HFF-Myc (cell line): ENCODE results near the gene IQCB1.

Source experiments
- DNase-seq: peaks from one replicate; pipeline ENCODE4 v3.0.0-alpha.2; 2011; ENCODE audit warnings: low read depth; ENCODE audit errors: extremely low read depth
- H3K4me3 ChIP-seq: replicated peaks from 2 replicates; pipeline ENCODE4 v1.5.1; 2011; ENCODE audit warnings: low read depth, mild to moderate bottlenecking, control low read depth, low read length
- TF ChIP-seq, protein P1 (sequence below): IDR thresholded peaks from 2 replicates; pipeline ENCODE4 v1.5.1; 2012; ENCODE audit warnings: mild to moderate bottlenecking, low read depth, low read length, control low read depth; ENCODE audit errors: missing control alignments

Gene IQCB1

DNA sequence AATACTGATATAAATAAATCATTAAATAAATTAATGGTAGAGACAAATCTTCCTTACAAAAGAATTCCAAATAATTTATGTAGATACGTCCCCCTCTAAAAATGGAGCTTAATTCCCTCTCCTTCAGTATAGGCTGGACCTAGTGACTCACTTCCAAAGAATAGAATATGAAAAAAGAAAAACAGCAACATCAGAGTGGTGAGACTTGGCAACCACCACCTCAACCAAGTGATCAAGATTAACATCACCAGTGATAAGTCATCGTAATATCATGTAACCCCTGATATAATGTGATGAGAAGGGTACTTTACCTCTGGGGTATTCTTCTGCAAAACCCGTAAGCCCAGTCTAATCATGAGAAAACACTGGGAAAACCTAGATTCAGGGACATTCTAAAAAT, 98.7 kb downstream of the IQCB1 start:
- TF ChIP-seq, protein P1, sequence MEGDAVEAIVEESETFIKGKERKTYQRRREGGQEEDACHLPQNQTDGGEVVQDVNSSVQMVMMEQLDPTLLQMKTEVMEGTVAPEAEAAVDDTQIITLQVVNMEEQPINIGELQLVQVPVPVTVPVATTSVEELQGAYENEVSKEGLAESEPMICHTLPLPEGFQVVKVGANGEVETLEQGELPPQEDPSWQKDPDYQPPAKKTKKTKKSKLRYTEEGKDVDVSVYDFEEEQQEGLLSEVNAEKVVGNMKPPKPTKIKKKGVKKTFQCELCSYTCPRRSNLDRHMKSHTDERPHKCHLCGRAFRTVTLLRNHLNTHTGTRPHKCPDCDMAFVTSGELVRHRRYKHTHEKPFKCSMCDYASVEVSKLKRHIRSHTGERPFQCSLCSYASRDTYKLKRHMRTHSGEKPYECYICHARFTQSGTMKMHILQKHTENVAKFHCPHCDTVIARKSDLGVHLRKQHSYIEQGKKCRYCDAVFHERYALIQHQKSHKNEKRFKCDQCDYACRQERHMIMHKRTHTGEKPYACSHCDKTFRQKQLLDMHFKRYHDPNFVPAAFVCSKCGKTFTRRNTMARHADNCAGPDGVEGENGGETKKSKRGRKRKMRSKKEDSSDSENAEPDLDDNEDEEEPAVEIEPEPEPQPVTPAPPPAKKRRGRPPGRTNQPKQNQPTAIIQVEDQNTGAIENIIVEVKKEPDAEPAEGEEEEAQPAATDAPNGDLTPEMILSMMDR = no peak
- DNase-seq = no peak
- no peak overlapping the region for H3K4me3 ChIP-seq

DNA sequence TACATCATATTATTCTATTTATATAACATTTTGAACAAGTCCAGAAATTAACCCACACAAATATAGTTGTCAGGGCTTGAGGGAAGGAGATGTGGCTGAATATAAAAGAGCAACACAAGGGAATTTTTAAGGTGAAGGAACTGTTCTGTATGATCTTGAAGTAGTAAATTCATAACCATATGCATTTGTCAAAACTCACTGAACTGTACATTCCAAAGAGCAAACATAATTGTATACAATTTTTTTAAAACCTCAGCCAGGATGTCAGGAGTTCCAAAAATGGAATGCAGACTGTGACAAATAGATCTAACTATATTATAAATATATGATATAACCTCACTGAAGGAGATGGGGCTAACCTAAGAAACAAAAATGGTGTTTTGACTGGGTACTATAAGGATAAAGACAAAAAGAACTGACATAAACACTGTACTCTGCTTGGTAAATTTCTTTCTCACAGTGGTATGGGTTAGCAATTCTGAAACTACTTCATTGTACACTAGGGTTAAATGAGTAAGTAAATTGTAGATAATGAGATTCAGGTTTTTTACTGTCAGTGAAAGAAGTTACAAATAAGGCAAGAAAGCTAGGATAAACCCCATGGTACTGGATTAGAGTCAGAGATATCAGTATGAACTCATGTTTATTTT, 99.7 kb downstream of the IQCB1 start:
- no peak overlapping the region for H3K4me3 ChIP-seq
- TF ChIP-seq, protein P1 = no peak
- DNase-seq = no peak

DNA sequence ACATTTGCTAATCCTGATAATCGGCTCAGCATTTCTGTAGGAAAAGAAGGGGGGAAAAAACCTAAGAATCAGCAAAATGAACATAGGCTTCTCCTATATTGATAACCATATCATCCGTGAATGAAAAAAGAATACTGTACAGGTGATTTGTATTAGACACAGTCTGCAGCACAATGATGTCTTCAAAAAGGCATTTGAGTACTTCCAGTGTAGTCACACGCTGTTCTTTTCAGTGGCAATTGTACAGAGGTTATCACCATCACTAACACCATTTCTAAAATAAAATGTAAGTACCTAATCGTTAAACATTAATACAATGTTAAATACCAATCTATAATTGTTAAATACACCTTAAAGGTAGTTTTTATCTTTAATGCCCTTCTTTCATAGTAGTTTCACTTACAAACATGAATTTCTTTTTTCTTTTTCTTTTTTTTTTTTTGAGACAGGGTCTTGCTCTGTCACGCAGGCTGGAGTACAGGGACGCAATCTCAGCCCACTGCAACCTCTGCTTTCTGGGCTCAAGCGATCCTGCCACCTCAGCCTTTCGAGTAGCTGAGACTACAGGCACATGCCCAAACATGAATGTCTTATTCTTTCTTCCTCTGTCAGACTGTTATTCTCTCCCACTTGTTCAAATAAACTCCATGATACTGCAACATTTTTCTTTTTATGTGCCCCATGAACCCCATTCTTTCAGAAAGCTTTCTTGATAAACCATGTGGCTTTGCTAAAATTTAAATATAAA, 103.7 kb downstream of the IQCB1 start:
- TF ChIP-seq, protein P1 = no peak
- no peak for DNase-seq
- H3K4me3 ChIP-seq = no peak overlapping the region

DNA sequence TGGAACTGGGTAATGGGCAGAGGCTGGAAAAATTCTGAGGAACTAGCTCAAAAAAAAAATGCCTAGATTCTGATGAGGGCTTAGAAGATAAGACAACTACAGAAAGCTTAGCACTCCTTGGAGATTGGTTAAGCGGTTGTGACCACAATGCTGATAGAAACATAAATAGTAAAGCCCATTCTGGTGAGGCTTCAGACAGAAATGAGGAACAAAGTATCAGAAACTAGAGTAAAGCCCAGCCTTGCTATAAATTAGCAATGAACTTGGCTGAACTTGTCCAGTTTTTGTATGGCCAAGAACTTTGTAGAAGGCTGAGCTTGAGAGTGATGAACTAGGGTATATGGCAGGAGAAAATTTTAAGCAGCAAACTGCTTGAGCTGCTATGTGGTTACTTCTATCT, 110.7 kb downstream of the IQCB1 start:
- no peak for DNase-seq
- H3K4me3 ChIP-seq = no peak overlapping the region
- TF ChIP-seq, protein P1 = no peak

DNA sequence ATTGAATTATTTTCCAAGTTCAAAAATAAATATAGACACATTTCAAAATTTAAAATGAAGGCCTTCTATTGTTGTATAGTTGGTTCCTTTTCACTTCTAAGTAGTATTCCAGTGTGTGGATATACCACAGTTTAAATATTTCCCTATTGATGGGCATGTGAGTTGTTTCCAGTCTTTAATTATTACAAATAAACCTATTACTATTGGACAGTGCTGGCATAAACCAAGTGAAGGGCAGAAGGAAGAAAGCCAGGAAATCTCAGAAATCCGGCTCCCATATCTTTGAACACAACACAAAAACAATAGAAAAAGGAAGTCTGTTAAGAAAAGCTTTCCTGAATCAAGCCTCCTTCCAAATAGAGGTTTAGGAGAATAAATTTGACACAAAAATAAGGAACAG, 111.4 kb downstream of the IQCB1 start:
- H3K4me3 ChIP-seq = no peak overlapping the region
- no peak for DNase-seq
- TF ChIP-seq, protein P1 = no peak

DNA sequence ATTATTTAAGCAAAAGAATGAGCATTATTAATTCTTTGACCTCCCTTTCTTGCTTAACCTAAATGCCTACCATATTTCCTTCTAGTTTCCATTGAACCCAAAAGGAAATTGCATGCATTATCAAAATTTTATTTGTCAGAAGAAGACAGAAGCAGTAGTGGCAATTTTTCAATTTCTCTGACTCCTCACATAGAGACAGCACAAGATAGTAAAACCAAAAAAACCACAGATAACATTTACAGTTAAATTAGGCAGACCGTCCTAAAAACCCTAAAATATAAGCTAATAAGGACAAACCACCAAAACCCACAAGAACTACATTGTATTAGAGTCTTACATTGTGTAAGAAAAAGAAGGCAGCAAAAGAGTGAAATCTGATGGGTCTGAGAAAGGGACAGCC, 112.4 kb downstream of the IQCB1 start:
- TF ChIP-seq, protein P1 = no peak
- H3K4me3 ChIP-seq = no peak overlapping the region
- DNase-seq = no peak
